Endothelial cell of umbilical vein (primary cell): Measurements from ENCODE around the gene AKAP6. TPM values are rescaled to one million over a fixed set of nuclear protein-coding genes. Genes with fewer than 3 reads are reported as not detected.

ENCODE experiments used
- BruUV-seq: library from RNA; stranded (reverse); fragments of 400-500 nt; replicated peaks from 2 replicates; lab custom pipeline; 2021; lab: Mats Ljungman, UMichigan
- CTCF ChIA-PET: fragments of 300-600, 350-600 bp; sonication (Branson Sonifier 250); formaldehyde crosslinking; loops from one replicate; lab custom pipeline; 2021; ENCODE audit warnings: antibody characterized with exemption, inconsistent platforms; lab: Charles Lee
- POLR2A ChIA-PET: fragments of 300-600, 350-600 bp; sonication (Branson Sonifier 250); formaldehyde crosslinking; loops from one replicate; lab custom pipeline; 2021; ENCODE audit warnings: antibody characterized with exemption, inconsistent platforms; lab: Charles Lee
- DNase-seq: peaks from one replicate; pipeline ENCODE4 v3.0.0-alpha.2; 2011; ENCODE audit warnings: low read depth, low spot score
- FAIRE-seq: peaks from 2 replicates; lab custom pipeline; 2011; peaks lifted over from hg19 to GRCh38; lab: Jason Lieb, UNC
- H2AFZ ChIP-seq: 2 replicates; pipeline ENCODE4 v1.6.0; 2012; ENCODE audit warnings: low read depth, low read length, control low read depth, inconsistent platforms
- H3K27ac ChIP-seq: 2 replicates; pipeline ENCODE4 v1.5.1; 2011; ENCODE audit warnings: low read depth, mild to moderate bottlenecking, control low read depth, low read length, moderate library complexity; ENCODE audit not compliant: insufficient read depth
- H3K27me3 ChIP-seq, 2 experiments: 2 replicates each; pipeline versions ENCODE4 v1.6.0 to v1.6.1; 2011; ENCODE audit warnings: low read length in 2 of 2, mixed read lengths in 1 of 2; ENCODE audit not compliant: control insufficient read depth in 2 of 2, insufficient read depth in 2 of 2
- H3K36me3 ChIP-seq, 2 experiments: 2 replicates in 1 of 2; 3 replicates in 1 of 2; pipeline ENCODE4 v1.5.1; 2011; ENCODE audit warnings: low read length in 2 of 2, mild to moderate bottlenecking in 1 of 2, moderate library complexity in 1 of 2; ENCODE audit not compliant: control insufficient read depth in 2 of 2, insufficient read depth in 2 of 2; ENCODE audit errors: extremely low read depth in 1 of 2
- H3K4me1 ChIP-seq: 3 replicates; pipeline ENCODE4 v1.5.1; 2011; ENCODE audit warnings: mild to moderate bottlenecking, low read length; ENCODE audit not compliant: control insufficient read depth, insufficient read depth; ENCODE audit errors: extremely low read depth
- H3K4me2 ChIP-seq: 2 replicates; pipeline ENCODE4 v1.6.1; 2011; ENCODE audit warnings: low read length, control low read depth, mixed read lengths; ENCODE audit not compliant: insufficient read depth
- H3K4me3 ChIP-seq, 3 experiments: fragments of 200-600 bp in 1 of 3; sonication (generic), shearing (Covaris generic) in 1 of 3; replicated peaks in 1 of 3; 2 replicates each; pipeline ENCODE4 v1.5.1; 2011 to 2016; ENCODE audit warnings: control low read depth in 3 of 3, low read length in 3 of 3, mild to moderate bottlenecking in 2 of 3, inconsistent platforms in 1 of 3, low read depth in 1 of 3, moderate library complexity in 1 of 3; ENCODE audit not compliant: insufficient read depth in 1 of 3
- H3K79me2 ChIP-seq: 2 replicates; pipeline ENCODE4 v1.6.0; 2012; ENCODE audit warnings: low read length, inconsistent platforms; ENCODE audit not compliant: control insufficient read depth, insufficient read depth
- H3K9ac ChIP-seq: replicated peaks from 2 replicates; pipeline ENCODE3; 2011; ENCODE audit warnings: low read length, control low read depth; ENCODE audit not compliant: insufficient read depth; ENCODE audit errors: extremely low read depth
- H3K9me1 ChIP-seq: replicated peaks from 3 replicates; pipeline ENCODE4 v1.6.0; 2011; ENCODE audit warnings: mild to moderate bottlenecking, low read length; ENCODE audit not compliant: control insufficient read depth, insufficient read depth; ENCODE audit errors: extremely low read depth
- H3K9me3 ChIP-seq: replicated peaks from 2 replicates; pipeline ENCODE4 v1.5.1; 2012; ENCODE audit warnings: low read length, inconsistent platforms; ENCODE audit not compliant: control insufficient read depth, insufficient read depth
- H4K20me1 ChIP-seq: replicated peaks from 2 replicates; pipeline ENCODE3; 2011; ENCODE audit warnings: mild to moderate bottlenecking, low read length; ENCODE audit not compliant: control insufficient read depth, insufficient read depth; ENCODE audit errors: extremely low read depth
- CTCF ChIP-seq, 2 donors: IDR thresholded peaks; 1 replicate in 1 of 2; 2 replicates in 1 of 2; pipeline ENCODE4 v1.5.1; 2011; ENCODE audit warnings: low read length in 2 of 2, mild to moderate bottlenecking in 2 of 2, moderate library complexity in 2 of 2, control low read depth in 1 of 2, inconsistent platforms in 1 of 2, low read depth in 1 of 2; ENCODE audit not compliant: insufficient read depth in 1 of 2; ENCODE audit errors: extremely low read depth in 1 of 2
- EZH2 ChIP-seq: IDR thresholded peaks from 2 replicates; pipeline ENCODE4 v1.6.1; 2012; ENCODE audit warnings: borderline replicate concordance, low read depth, mild to moderate bottlenecking, moderate library complexity, low read length, inconsistent platforms; ENCODE audit not compliant: severe bottlenecking
- FOS ChIP-seq: IDR thresholded peaks from 2 replicates; pipeline ENCODE4 v1.6.1; 2011; ENCODE audit warnings: mild to moderate bottlenecking, low read length, moderate library complexity, borderline replicate concordance; ENCODE audit not compliant: insufficient read depth
- GATA2 ChIP-seq: IDR thresholded peaks from 2 replicates; pipeline ENCODE4 v1.7.0; 2011; ENCODE audit warnings: low read depth, mild to moderate bottlenecking, moderate library complexity, mixed read lengths, low read length; ENCODE audit not compliant: insufficient read length, insufficient read depth
- JUN ChIP-seq: IDR thresholded peaks from 2 replicates; pipeline ENCODE4 v1.6.1; 2011; ENCODE audit warnings: borderline replicate concordance, low read depth; ENCODE audit not compliant: insufficient read length, insufficient read depth
- MAX ChIP-seq: IDR thresholded peaks from 2 replicates; pipeline ENCODE4 v1.6.1; 2011; ENCODE audit not compliant: insufficient read depth, insufficient read length
- MYC ChIP-seq: IDR thresholded peaks from one replicate; pipeline ENCODE4 v1.6.1; 2011; ENCODE audit warnings: mild to moderate bottlenecking, low read depth, low read length
- POLR2A ChIP-seq: IDR thresholded peaks from 2 replicates; pipeline ENCODE4 v1.6.1; 2012; ENCODE audit warnings: low read depth, mild to moderate bottlenecking, control low read depth, low read length
- POLR2AphosphoS5 ChIP-seq: IDR thresholded peaks from 2 replicates; pipeline ENCODE4 v1.6.1; 2012; ENCODE audit warnings: low read depth, mild to moderate bottlenecking, control low read depth, low read length, moderate library complexity; ENCODE audit not compliant: insufficient read depth
- dilution Hi-C: fragments of 300-500 bp; cut with MboI; formaldehyde crosslinking; loops from one replicate; pipeline ENCODE4 v1.15.0; 2019; ENCODE audit warnings: low sequenced_read_pairs; ENCODE audit not compliant: extremely low pct_ligation_motif_present
- intact Hi-C: fragments of 100-400 bp; cut with micrococcal nuclease; formaldehyde crosslinking; loops from one replicate; pipeline ENCODE4 v1.10.0; 2022
- polyA plus RNA-seq, 4 experiments: library from polyadenylated mRNA; depleted of rRNA in 3 of 4; stranded (reverse) in 3 of 4; unstranded in 1 of 4; fragments of >200 nt; gene quantifications; 2 replicates each; pipeline versions ENCODE4 v1.2.1 to v1.2.3, GENCODE V29; 2011 to 2012; ENCODE audit warnings: missing spikeins in 1 of 4
- total RNA-seq: library from RNA; stranded (reverse); gene quantifications from 2 replicates; pipeline ENCODE4 v1.2.3, GENCODE V29; 2021

The AKAP6 gene
- total and polyA plus RNA-seq, 2 donors (not counting 3 experiments of a cell fraction or from before 2014, with no cell fraction given), result 0.03 to 0.49 TPM

DNA sequence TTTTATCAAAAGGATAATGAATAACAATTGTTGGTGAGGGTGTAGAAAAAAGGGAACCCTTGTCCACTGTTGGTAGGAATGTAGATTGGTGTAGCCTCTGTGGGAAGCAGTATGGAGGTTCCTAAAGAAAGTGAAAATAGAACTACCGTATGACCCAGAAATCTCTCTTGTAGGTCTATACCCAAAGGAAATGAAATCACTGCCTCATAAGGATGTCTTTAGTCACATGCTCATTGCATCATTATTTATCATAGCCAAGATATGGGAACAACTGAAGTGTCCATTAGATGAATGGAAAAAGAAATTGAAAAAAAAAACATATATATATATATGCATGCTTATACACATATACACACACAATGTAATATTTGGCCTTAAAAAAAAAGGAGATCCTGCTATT lies 450.7 kb downstream of the AKAP6 start:
- Histone ChIP-seq H2AFZ (no peak overlapping the region), H3K9me3 (no peaks in the 10 kb centered on the region), H4K20me1 (no peaks in the 10 kb centered on the region), H3K79me2 (no peaks in the 10 kb centered on the region), H3K27me3 (no peaks in the 10 kb centered on the region), H3K9me1 (no peaks in the 10 kb centered on the region), H3K9ac (no peak overlapping the region), H3K4me3 (no peak overlapping the region), H3K27ac (no peak overlapping the region), H3K4me1 (no peaks in the 10 kb centered on the region), H3K36me3 (no peaks in the 10 kb centered on the region), H3K4me2 (no peak overlapping the region)
- FAIRE-seq (no peak), DNase-seq (no peak)
- CTCF ChIA-PET, result no interaction called here
- intact Hi-C loops, result no loop called here
- TF ChIP-seq EZH2 (no peak), MYC (no peak), MAX (no peak), GATA2 (no peak), JUN (no peak), POLR2AphosphoS5 (no peak)
- BruUV-seq, result no TSS peak
- dilution Hi-C loops, result no loop called here
- POLR2A ChIA-PET, result no interaction called here

- ChIA-PET POLR2A (no interaction called here), CTCF (no interaction called here)
- FAIRE-seq, result no peak
- no peak overlapping the region for H3K27ac ChIP-seq
- H3K9me1 ChIP-seq, result no peaks in the 10 kb centered on the region
- no peak overlapping the region for H3K4me3 ChIP-seq
- no peaks in the 10 kb centered on the region for H3K9me3 ChIP-seq
- no peak for DNase-seq
- H3K9ac ChIP-seq, result no peak overlapping the region
- dilution Hi-C loops (no loop called here), intact Hi-C loops (no loop called here)
- BruUV-seq, result no TSS peak
- no peak overlapping the region for H2AFZ ChIP-seq
- no peaks in the 10 kb centered on the region for H3K27me3 ChIP-seq
- no peaks in the 10 kb centered on the region for H3K79me2 ChIP-seq
- no peaks in the 10 kb centered on the region for H3K36me3 ChIP-seq
- no peaks in the 10 kb centered on the region for H4K20me1 ChIP-seq
- no peak overlapping the region for H3K4me2 ChIP-seq
- no peak for TF ChIP-seq FOS
- TF ChIP-seq POLR2A, result no peak
- TF ChIP-seq JUN, result no peak
- TF ChIP-seq CTCF (IDR thresholded peaks at IDR 0.05; ENCODE audit: extremely low read depth in 1 of 2, insufficient read depth in 1 of 2, low read depth in 1 of 2, low read length in 2 of 2), result no peak
- no peak for TF ChIP-seq MAX
- TF ChIP-seq MYC, result no peak
- no peak for TF ChIP-seq POLR2AphosphoS5
- no peak for TF ChIP-seq GATA2
- no peak for TF ChIP-seq EZH2
- H3K4me1 ChIP-seq, result no peaks in the 10 kb centered on the region
Observed at GRCh38 chr14:32784405-32784804, 455.3 kb downstream of the AKAP6 start.
